ENCODE measurements around the gene ZNF764. TPM values are rescaled to one million over a fixed set of nuclear protein-coding genes. Genes with fewer than 3 reads are reported as not detected.
A peak's percentile ranks its signal among the peaks of the same experiment; 100 is the strongest.

ZNF764 gene
- total RNA-seq, 1 donor from 2014 or later: 21.2 TPM

DNA sequence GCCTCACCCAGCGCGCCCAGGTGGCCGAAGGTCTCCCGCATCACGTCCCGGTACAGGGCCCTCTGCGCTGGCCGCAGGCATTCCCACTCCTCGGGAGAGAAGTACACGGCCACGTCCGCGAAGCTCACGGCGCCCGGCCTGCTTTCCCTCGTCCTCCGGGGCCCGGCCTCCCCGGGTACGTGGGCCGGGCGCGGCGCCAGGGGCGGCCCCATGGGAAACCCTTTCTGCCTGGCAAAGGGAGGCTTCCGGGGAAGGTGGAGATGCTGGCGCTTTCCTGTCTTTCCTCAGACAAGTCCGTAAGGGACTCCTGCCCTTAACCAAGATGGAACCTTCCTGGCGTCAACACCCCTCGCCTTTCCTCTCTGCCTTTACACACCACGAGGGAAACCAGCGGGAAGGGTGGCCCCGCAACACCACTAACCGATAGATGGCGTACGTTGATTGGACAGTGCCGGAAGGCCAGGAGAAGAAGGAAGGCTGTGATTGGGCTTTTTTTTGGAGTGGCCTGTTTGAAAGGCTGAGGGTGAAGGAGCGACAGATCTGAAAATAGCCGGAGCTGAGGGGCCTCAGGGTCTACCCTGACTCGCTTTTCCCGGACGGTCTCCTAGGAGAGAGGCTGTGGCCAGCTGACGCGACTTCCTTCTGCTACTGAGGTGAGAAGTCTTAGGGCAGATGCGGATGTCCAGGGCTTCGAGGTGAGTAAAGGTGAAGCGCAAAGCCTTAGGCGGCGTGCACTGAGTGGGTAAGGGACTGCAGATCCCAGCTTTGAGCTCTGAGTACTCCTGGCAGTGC, 27.4 kb upstream of the ZNF764 start, which contains the start of gene ZNF785:
TSS of gene ZNF785 (minus strand) at position 298 of the 792 bp plus-strand sequence. CDS start at position 212, 86 bp downstream.
- peak; percentile 93 for DNase-seq (ENCODE audit: low spot score)
- intact Hi-C loops (cut with micrococcal nuclease): loop anchor here (1.0 to 5.0 kb wide), 4 partner anchors 13 to 58 kb away; partner anchors contain the start of genes ZNF689 and ZNF768
- Mint-ChIP-seq H3K4me1 (ENCODE audit: low read depth) (peaks cover 18% of the 10 kb centered on the region), H3K27ac (peak within 1 kb of the TSS; percentile 87), H3K4me3 (peak within 1 kb of the TSS; percentile 89), H3K27me3 (ENCODE audit: insufficient read depth) (no peaks in the 10 kb centered on the region), H3K36me3 (ENCODE audit: low read depth) (peaks cover 19% of the 10 kb centered on the region), H3K9me3 (no peaks in the 10 kb centered on the region)

DNA sequence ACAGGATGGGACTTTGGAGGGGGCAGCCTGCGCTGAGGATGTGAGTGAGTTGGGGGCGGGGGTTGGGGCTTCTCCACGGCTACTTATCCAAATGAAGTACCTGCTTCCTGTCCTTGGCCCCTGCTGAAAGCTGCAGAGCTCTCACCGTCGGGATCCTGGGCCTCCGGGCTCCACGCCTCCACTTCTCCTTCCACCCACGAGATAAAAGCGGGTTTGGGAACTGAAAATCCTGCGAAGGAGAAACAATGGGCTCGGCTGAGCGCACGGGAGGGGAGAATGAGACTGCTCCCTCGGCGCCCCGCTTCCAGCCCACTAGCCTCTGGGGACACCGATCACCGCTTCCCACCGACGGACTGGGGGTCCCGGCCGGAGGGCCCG, 26.8 kb upstream of the ZNF764 start:
- Mint-ChIP-seq H3K9me3 (no peaks in the 10 kb centered on the region), H3K36me3 (ENCODE audit: low read depth) (peaks cover 19% of the 10 kb centered on the region), H3K27ac (peak overlapping the region; percentile 86), H3K27me3 (ENCODE audit: insufficient read depth) (no peaks in the 10 kb centered on the region), H3K4me3 (peak overlapping the region; percentile 89), H3K4me1 (ENCODE audit: low read depth) (peaks cover 18% of the 10 kb centered on the region)
- DNase-seq (ENCODE audit: low spot score): peak; percentile 9
- intact Hi-C loops (cut with micrococcal nuclease): loop anchor here (5.0 kb wide), 2 partner anchors 33 to 58 kb away; partner anchors contain the start of gene ZNF768

DNA sequence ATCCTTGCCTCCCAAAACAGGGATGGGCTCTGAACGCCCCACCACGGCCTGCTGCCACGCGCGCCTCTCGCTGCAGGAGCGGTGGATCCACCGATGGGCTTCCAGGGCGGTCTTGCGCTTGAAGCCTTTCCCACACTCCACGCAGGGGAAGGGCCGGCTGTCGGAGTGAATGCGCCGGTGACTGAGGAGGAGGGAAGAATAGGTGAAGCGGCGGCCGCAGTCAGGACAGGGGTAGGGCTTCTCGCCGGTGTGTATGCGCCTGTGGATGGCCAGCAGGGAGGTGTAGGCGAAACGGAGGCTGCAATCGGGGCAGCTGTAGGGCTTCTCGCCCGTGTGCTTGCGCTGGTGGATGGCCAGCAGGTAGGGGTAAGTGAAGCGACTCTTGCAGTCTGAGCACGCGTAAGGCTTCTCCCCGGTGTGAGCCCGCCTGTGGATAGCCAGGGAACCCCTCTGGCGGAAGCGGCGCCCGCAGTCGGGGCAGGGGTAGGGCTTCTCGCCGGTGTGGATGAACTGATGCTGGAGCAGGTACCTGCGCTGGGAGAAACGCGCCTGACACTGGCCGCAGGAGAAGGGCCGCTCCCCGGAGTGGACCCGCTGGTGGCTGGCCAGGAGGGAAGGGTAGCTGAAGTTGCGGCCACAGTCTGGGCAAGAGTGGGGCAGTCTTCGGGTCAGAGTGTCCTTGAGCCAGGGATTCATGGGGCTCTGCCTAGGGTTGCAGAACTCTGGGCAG, 24.6 kb upstream of the ZNF764 start:
- Mint-ChIP-seq H3K4me3 (no peak overlapping the region), H3K4me1 (ENCODE audit: low read depth) (peaks cover 14% of the 10 kb centered on the region), H3K9me3 (no peaks in the 10 kb centered on the region), H3K36me3 (ENCODE audit: low read depth) (peaks cover 21% of the 10 kb centered on the region), H3K27ac (no peak overlapping the region), H3K27me3 (ENCODE audit: insufficient read depth) (no peaks in the 10 kb centered on the region)
- intact Hi-C loops (cut with micrococcal nuclease): no loop called here
- no peak for DNase-seq (ENCODE audit: low spot score)

DNA sequence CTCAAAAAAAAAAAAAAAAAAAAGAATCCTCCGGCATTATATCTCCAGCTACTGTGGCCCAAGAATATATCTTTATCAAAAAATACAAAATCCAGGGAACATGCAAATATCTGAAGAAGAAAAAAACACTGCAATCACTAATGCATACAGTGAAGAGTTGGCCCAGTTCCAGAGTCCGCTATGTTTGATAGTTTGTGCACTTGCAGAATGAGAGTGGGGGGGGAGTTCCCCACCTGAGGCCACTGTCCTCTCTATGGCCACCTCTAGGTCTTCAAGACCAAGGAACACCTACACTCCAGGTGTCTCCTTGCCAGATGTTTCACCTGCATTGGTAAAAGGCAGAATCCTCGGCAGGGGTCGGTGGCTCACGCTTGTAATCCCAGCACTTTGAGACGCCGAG, 23.3 kb upstream of the ZNF764 start:
- Mint-ChIP-seq H3K9me3 (no peaks in the 10 kb centered on the region), H3K36me3 (ENCODE audit: low read depth) (peaks cover 17% of the 10 kb centered on the region), H3K4me3 (no peak overlapping the region), H3K27me3 (ENCODE audit: insufficient read depth) (no peaks in the 10 kb centered on the region), H3K27ac (no peak overlapping the region), H3K4me1 (ENCODE audit: low read depth) (peaks cover 10% of the 10 kb centered on the region)
- intact Hi-C loops (cut with micrococcal nuclease): no loop called here
- DNase-seq (ENCODE audit: low spot score): no peak

DNA sequence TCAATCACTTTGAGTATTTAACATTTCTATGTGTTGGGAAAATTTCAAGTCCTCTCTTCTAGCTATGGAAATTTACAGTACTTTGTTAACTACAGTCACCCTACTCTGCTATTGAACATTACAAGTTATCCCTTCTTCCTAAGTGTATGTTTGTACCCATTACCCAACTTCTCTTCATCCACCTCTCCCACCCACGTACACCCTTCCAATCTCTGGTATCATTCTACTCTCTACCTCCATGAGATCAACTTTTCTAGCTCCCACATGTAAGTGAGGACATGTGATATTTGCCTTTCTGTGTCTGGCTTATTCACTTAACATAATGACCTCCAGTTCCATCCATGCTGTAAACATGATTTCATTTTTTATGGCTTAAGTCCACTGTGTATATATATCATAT, 16.5 kb upstream of the ZNF764 start:
- Mint-ChIP-seq H3K9me3 (no peaks in the 10 kb centered on the region), H3K36me3 (ENCODE audit: low read depth) (peaks cover 13% of the 10 kb centered on the region), H3K4me3 (peak overlapping the region; percentile 43), H3K27ac (peak overlapping the region; percentile 20), H3K27me3 (ENCODE audit: insufficient read depth) (no peaks in the 10 kb centered on the region), H3K4me1 (ENCODE audit: low read depth) (peaks cover 41% of the 10 kb centered on the region)
- intact Hi-C loops (cut with micrococcal nuclease): no loop called here
- no peak for DNase-seq (ENCODE audit: low spot score)

DNA sequence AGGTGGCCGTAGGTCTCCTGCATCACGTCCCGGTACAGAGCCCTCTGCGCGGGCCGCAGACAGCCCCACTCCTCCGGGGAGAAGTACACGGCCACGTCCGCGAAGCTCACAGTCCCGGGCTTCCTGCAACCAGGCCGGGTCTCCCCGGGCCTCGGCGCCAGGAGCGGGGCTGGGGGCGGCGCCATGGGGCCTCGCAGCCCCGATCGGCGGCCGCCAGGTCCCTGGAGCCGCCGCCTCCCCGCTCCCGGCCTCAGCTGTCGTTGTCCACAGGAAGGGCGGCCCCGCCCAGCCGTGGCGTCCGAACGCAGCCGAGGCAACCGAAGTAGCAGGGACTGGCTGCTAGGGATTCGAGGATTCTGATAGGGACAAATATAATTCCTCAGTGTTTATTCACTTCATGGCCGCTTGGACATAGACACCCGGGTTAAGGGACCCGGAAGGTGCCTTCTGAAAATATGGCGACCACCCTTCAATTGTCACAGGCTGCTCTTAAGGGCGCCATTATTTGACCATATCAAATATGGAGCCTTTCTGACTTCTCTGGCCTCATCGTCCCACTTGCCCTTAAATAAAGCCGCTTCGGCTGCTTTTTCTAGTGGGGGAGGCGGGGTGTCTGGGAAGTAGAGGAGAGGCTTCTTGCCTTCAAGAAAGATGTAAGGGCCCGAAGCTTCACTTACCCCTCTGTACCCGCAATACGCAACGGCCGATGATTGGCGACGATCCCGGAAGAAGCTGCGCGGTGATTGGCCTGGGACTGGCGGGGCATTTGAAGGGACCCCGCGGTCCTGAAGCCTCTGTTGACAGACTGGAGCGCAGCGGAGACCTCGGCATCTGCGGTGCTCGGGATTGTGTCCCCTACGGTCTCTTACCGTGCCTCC, 13.5 kb upstream of the ZNF764 start, which contains the start of gene ZNF688:
TSS of gene ZNF688 (minus strand) at position 270 of the 878 bp plus-strand sequence. CDS start at position 185, 85 bp downstream.
- intact Hi-C loops (cut with micrococcal nuclease): loop anchor here (1.0 kb wide), 11 partner anchors 13 to 141 kb away; partner anchors contain the start of genes DCTPP1, ITGAL, PRR14 and ZNF689
- peak within 1 kb of the TSS; percentile 90 for H3K27ac Mint-ChIP-seq
- H3K4me3 Mint-ChIP-seq: peak within 1 kb of the TSS; percentile 93
- no peaks in the 10 kb centered on the region for H3K27me3 Mint-ChIP-seq (ENCODE audit: insufficient read depth)
- peaks cover 59% of the 10 kb centered on the region for H3K4me1 Mint-ChIP-seq (ENCODE audit: low read depth)
- no peaks in the 10 kb centered on the region for H3K9me3 Mint-ChIP-seq
- peak; percentile 93 for DNase-seq (ENCODE audit: low spot score)
- peaks cover 9% of the 10 kb centered on the region for H3K36me3 Mint-ChIP-seq (ENCODE audit: low read depth)

DNA sequence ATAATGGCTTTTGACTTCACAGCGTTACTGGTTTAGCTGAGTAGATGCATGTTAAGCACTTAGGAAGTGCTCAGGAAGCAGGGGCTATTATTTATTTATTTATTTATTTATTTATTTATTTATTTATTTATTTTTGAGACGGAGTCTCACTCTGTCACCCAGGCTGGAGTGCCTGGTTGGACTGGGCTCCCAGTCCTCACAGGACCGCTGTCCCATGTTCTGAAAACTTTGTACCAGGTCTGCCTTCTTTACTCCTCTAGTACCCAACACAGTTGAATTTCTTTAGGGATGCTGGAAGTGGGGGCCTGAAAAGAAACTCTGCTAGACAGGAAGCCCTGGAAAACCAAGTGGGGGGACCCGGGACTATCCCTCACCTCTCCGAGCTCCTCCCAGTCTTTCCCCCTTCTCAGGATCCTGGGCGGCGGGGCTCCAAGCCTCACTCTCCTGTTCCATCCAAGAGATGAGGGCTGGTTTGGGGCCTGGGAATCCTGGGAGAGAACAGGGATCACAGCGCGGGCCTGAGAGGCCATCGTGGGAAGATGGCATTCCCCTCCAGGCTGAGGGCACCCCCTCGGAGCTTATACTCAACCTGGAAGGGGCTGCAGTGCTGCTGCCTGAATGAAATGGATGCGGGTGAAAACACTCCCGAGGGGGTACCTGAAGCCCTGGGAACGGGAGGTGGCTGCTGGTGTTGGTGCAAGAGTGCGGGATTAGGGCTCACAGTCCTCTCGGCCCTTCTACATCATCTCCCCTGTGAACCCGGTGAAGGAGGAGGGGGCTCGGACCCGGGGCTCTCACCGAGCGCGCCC, 12.7 kb upstream of the ZNF764 start:
- H3K36me3 Mint-ChIP-seq (ENCODE audit: low read depth): peaks cover 9% of the 10 kb centered on the region
- H3K27me3 Mint-ChIP-seq (ENCODE audit: insufficient read depth): no peaks in the 10 kb centered on the region
- H3K4me1 Mint-ChIP-seq (ENCODE audit: low read depth): peaks cover 65% of the 10 kb centered on the region
- no peak for DNase-seq (ENCODE audit: low spot score)
- peak overlapping the region; percentile 87 for H3K27ac Mint-ChIP-seq
- H3K9me3 Mint-ChIP-seq: no peaks in the 10 kb centered on the region
- H3K4me3 Mint-ChIP-seq: peak overlapping the region; percentile 81
- intact Hi-C loops (cut with micrococcal nuclease): loop anchor here (1.0 kb wide), 1 partner anchor 99 kb away; the partner anchor contains the start of gene ITGAL

DNA sequence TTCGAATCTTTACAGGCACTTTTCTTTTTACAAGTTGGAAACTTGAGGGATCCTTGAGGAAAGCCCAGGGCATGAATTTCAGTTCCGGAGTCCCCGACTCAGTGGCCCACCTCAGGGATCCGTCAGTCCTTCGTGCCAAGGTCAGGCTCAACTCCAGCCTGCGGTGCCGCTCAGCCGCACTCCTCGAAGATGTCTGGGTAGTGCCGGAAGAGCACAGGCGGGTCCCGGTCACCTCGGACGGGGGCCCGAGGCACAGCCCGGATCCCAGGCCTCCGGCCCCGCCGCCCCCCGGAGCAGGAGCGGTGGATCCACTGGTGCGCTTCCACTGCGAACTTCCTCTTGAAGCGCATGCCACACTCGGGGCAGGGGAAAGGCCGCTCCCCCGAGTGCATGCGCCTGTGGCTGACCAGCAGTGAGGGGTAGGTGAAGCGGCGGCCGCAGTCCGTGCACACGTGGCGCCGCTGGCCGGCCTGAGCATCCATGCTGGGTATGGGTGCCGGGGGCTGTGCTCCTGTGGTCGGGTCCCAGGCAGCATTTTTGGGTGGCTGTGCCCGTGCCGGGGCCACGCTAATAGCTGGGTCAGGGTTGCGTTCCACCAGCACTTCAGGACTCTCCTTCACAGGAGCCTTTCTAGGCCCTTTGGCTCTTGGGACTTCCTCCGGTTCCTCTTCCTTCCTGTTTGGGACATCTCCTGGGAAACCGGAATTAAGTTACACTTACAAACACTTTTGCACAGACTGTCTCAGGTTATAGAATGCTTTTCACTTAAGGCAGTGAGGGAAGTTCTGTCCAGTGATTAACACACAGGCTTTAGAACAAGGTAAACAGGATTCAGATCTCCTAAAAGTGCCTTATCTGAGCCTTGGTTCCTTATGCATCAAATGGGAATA, 11.8 kb upstream of the ZNF764 start:
- Mint-ChIP-seq H3K4me3 (peak overlapping the region; percentile 81), H3K36me3 (ENCODE audit: low read depth) (peaks cover 9% of the 10 kb centered on the region), H3K9me3 (no peaks in the 10 kb centered on the region), H3K27me3 (ENCODE audit: insufficient read depth) (no peaks in the 10 kb centered on the region), H3K4me1 (ENCODE audit: low read depth) (peaks cover 57% of the 10 kb centered on the region), H3K27ac (peak overlapping the region; percentile 7)
- intact Hi-C loops (cut with micrococcal nuclease): no loop called here
- no peak for DNase-seq (ENCODE audit: low spot score)

DNA sequence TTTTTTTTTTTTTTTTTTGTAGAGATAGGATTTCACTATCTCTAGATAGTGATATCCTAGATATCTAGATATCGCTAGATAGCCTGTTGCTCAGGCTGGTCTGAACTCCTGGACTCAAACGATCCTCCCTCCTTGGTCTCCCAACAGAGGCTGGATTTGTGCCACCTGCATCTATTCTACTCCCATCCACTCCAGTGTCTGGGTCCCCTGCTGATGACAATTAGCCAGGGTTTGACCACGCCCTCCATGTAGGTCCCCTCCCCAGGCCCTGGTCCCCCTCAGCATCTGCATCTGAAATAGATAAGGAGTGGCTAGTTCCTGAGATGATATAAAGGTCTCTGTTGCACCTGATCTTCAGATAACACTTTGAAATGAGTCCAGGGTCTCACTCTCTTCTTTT, 11.1 kb upstream of the ZNF764 start:
- Mint-ChIP-seq H3K4me3 (peak overlapping the region; percentile 26), H3K4me1 (ENCODE audit: low read depth) (peaks cover 51% of the 10 kb centered on the region), H3K27ac (peak overlapping the region; percentile 97), H3K9me3 (no peaks in the 10 kb centered on the region), H3K27me3 (ENCODE audit: insufficient read depth) (no peaks in the 10 kb centered on the region), H3K36me3 (ENCODE audit: low read depth) (peaks cover 6% of the 10 kb centered on the region)
- no peak for DNase-seq (ENCODE audit: low spot score)
- intact Hi-C loops (cut with micrococcal nuclease): no loop called here

DNA sequence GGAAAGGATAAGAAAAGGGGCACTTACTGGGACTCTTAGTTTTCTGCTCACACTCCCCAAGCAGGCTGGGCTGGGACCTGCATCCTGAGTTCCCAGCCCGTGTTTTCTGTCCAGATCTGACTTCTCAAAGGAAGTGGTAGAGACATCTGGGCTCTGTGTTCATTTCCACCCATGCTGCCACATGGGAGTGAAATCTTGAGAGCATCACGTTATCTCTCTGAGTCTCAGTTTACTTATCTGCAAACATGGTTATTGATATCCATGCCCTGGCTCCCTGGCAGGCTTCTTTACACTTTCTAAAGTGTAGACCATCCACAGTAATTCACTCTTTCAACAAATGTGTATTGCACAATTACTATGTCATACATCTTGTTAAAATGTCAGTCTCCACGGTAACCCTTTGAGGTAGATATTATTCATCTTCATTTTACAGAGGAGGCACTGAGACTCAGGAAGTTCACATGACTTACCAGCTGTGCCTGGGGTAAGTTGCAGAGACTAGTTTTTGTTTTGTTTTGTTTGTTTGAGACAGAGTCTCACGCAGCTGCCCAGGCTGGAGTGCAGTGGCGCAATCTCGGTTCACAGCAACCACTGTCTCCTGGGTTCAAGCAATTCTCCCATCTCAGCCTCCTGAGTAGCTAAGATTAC, 9.9 kb upstream of the ZNF764 start:
- Mint-ChIP-seq H3K36me3 (ENCODE audit: low read depth) (peaks cover 6% of the 10 kb centered on the region), H3K27ac (peak overlapping the region; percentile 97), H3K4me1 (ENCODE audit: low read depth) (peaks cover 47% of the 10 kb centered on the region), H3K9me3 (no peaks in the 10 kb centered on the region), H3K27me3 (ENCODE audit: insufficient read depth) (no peaks in the 10 kb centered on the region), H3K4me3 (peak overlapping the region; percentile 79)
- intact Hi-C loops (cut with micrococcal nuclease): loop anchor here (1.0 kb wide), 4 partner anchors 10 to 138 kb away; partner anchors contain the start of genes DCTPP1, FBRS and ZNF764
- DNase-seq (ENCODE audit: low spot score): peak; percentile 59

Measured in activated T-helper 1 cell treated with anti-CD3 and anti-CD28 coated beads, Interleukin-12 subunit alpha, Interleukin-12 subunit beta, Interleukin-2, Interleukin-4 antibody, amounts not matched to agents 30 ng/mL and 10 ng/mL and 1 ng/mL, durations not matched to agents 14 hours and 24 hours and 36 hours (primary cell).